Activated CD8-positive, alpha-beta T cell treated with anti-CD3 and anti-CD28 coated beads for 36 hours (primary cell): ENCODE measurements around the gene ZCWPW2. TPM values are rescaled to one million over a fixed set of nuclear protein-coding genes. Genes with fewer than 3 reads are reported as not detected.

Source experiments
- ATAC-seq: fragments of 200-7000 bp; cut with Tn5 transposase; one replicate; pipeline ENCODE4 v1.10.0; 2021; ENCODE audit warnings: mild to moderate bottlenecking, moderate library complexity
- CTCF ChIA-PET: fragments of 350-600 bp; sonication (Branson Sonifier 250); formaldehyde crosslinking; loops from one replicate; lab custom pipeline; 2021; ENCODE audit warnings: antibody characterized with exemption; lab: Charles Lee
- POLR2A ChIA-PET: fragments of 350-600 bp; sonication (Branson Sonifier 250); formaldehyde crosslinking; loops from one replicate; lab custom pipeline; 2021; ENCODE audit warnings: antibody characterized with exemption; lab: Charles Lee
- DNase-seq: peaks from one replicate; pipeline ENCODE4 v3.0.0-alpha.2; 2020
- H3K27ac Mint-ChIP-seq: one replicate; pipeline ENCODE4 v1.8.0; 2021; ENCODE audit warnings: mild to moderate bottlenecking, mixed read lengths
- H3K27me3 Mint-ChIP-seq: one replicate; pipeline ENCODE4 v1.8.0; 2021; ENCODE audit warnings: mixed read lengths
- H3K36me3 Mint-ChIP-seq: one replicate; pipeline ENCODE4 v1.8.0; 2021; ENCODE audit warnings: low read depth, mixed read lengths
- H3K4me1 Mint-ChIP-seq: one replicate; pipeline ENCODE4 v1.8.0; 2021; ENCODE audit warnings: low read depth, mixed read lengths
- H3K4me3 Mint-ChIP-seq: one replicate; pipeline ENCODE4 v1.8.0; 2021; ENCODE audit warnings: mild to moderate bottlenecking, moderate library complexity, mixed read lengths
- H3K9me3 Mint-ChIP-seq: one replicate; pipeline ENCODE4 v1.8.0; 2021; ENCODE audit warnings: mixed read lengths
- intact Hi-C: fragments of 100-400 bp; cut with micrococcal nuclease; formaldehyde crosslinking; loops from one replicate; pipeline ENCODE4 v1.10.0; 2022
- total RNA-seq, 2 experiments: library from RNA; stranded (reverse); gene quantifications; one replicate each; pipeline ENCODE4 v1.2.3, GENCODE V29; 2021
- TF ChIP-seq, protein P1 (sequence below): fragments of 200-600 bp; IDR thresholded peaks from one replicate; pipeline ENCODE4 v1.8.0; 2022; ENCODE audit warnings: antibody characterized with exemption, mild to moderate bottlenecking

The ZCWPW2 gene
- total RNA-seq, 2 experiments from 2014 or later: 0.68 TPM; not detected in 1

DNA sequence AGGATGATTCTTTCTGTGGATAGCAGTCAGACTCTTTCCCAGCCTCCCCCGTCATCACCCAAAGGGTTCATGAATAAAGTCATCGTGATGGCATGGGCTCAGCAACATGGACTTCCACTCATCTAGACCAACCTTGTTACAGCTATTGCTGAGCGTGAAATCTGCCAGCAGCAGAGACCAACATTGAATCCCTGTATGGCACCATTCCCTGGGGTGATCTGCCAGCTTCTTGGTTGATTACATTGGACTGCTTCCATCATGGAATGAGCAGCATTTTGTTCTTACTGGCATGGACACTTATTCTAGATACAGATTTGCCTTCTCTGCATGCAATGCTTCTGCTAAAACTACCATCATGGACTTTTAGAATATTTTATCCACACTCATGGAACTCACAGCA is 195.7 kb downstream of the ZCWPW2 start:
- ATAC-seq: no peak
- CTCF ChIA-PET: no interaction called here
- no peak for DNase-seq

GRCh38 chr3:28544831-28545230 is 196.3 kb downstream of the ZCWPW2 start:
- ATAC-seq (no peak), DNase-seq (no peak)
- intact Hi-C loops: no loop called here
- ChIA-PET CTCF (no interaction called here), POLR2A (no interaction called here)
- Mint-ChIP-seq H3K4me1 (no peaks in the 10 kb centered on the region), H3K9me3 (peaks cover 19% of the 10 kb centered on the region), H3K27ac (no peak overlapping the region), H3K4me3 (no peak overlapping the region), H3K36me3 (no peaks in the 10 kb centered on the region), H3K27me3 (no peaks in the 10 kb centered on the region)
- TF ChIP-seq, protein P1, sequence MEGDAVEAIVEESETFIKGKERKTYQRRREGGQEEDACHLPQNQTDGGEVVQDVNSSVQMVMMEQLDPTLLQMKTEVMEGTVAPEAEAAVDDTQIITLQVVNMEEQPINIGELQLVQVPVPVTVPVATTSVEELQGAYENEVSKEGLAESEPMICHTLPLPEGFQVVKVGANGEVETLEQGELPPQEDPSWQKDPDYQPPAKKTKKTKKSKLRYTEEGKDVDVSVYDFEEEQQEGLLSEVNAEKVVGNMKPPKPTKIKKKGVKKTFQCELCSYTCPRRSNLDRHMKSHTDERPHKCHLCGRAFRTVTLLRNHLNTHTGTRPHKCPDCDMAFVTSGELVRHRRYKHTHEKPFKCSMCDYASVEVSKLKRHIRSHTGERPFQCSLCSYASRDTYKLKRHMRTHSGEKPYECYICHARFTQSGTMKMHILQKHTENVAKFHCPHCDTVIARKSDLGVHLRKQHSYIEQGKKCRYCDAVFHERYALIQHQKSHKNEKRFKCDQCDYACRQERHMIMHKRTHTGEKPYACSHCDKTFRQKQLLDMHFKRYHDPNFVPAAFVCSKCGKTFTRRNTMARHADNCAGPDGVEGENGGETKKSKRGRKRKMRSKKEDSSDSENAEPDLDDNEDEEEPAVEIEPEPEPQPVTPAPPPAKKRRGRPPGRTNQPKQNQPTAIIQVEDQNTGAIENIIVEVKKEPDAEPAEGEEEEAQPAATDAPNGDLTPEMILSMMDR: no peak

More for the DNA sequence above, 195.7 kb downstream of the ZCWPW2 start:
- no peak overlapping the region for H3K27ac Mint-ChIP-seq
- no peaks in the 10 kb centered on the region for H3K36me3 Mint-ChIP-seq
- no peaks in the 10 kb centered on the region for H3K27me3 Mint-ChIP-seq
- POLR2A ChIA-PET: no interaction called here
- no peaks in the 10 kb centered on the region for H3K4me1 Mint-ChIP-seq
- H3K9me3 Mint-ChIP-seq: peaks cover 19% of the 10 kb centered on the region
- TF ChIP-seq, protein P1: no peak
- intact Hi-C loops: no loop called here
- no peak overlapping the region for H3K4me3 Mint-ChIP-seq

GRCh38 chr3:28547677-28548076 is 199.2 kb downstream of the ZCWPW2 start:
- H3K4me1 Mint-ChIP-seq: no peaks in the 10 kb centered on the region
- no peak overlapping the region for H3K4me3 Mint-ChIP-seq
- ChIA-PET POLR2A (no interaction called here), CTCF (no interaction called here)
- ATAC-seq (no peak), DNase-seq (no peak)
- H3K36me3 Mint-ChIP-seq: no peaks in the 10 kb centered on the region
- no peak overlapping the region for H3K27ac Mint-ChIP-seq
- H3K27me3 Mint-ChIP-seq: no peaks in the 10 kb centered on the region
- peaks cover 6% of the 10 kb centered on the region for H3K9me3 Mint-ChIP-seq
- intact Hi-C loops: no loop called here
- TF ChIP-seq, protein P1: no peak

GRCh38 chr3:28553175-28553574 is 204.7 kb downstream of the ZCWPW2 start:
- Mint-ChIP-seq H3K9me3 (no peaks in the 10 kb centered on the region), H3K4me3 (no peak overlapping the region), H3K27ac (no peak overlapping the region), H3K27me3 (no peaks in the 10 kb centered on the region), H3K36me3 (no peaks in the 10 kb centered on the region), H3K4me1 (no peaks in the 10 kb centered on the region)
- ChIA-PET CTCF (no interaction called here), POLR2A (no interaction called here)
- ATAC-seq (no peak), DNase-seq (no peak)
- TF ChIP-seq, protein P1: no peak
- intact Hi-C loops: no loop called here

DNA sequence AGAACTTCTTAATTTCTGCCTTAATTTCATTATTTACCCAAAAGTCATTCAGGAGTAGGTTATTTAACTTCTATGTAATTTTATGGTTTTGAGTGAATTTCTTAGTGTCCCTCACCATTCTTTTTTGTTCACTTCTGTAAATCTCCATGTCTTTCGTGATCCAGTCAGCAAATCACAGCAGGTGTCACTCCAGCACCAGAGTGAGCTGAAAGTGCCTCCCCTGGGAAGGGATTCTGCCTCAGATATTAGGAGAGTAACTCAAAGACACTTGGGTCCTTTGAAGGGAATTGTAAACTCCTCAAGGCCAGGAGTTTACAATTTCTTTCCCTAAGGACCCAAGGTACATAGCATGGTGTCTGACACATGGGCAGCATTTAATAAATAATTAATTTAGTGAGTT is 207.7 kb downstream of the ZCWPW2 start:
- intact Hi-C loops: no loop called here
- H3K9me3 Mint-ChIP-seq: no peaks in the 10 kb centered on the region
- ChIA-PET CTCF (no interaction called here), POLR2A (no interaction called here)
- H3K4me1 Mint-ChIP-seq: no peaks in the 10 kb centered on the region
- peaks cover 2% of the 10 kb centered on the region for H3K27me3 Mint-ChIP-seq
- DNase-seq (no peak), ATAC-seq (no peak)
- no peaks in the 10 kb centered on the region for H3K36me3 Mint-ChIP-seq
- H3K27ac Mint-ChIP-seq: no peak overlapping the region
- no peak overlapping the region for H3K4me3 Mint-ChIP-seq
- TF ChIP-seq, protein P1: no peak
